ENCODE measurements around the gene ACSF3.

The ACSF3 gene

DNA sequence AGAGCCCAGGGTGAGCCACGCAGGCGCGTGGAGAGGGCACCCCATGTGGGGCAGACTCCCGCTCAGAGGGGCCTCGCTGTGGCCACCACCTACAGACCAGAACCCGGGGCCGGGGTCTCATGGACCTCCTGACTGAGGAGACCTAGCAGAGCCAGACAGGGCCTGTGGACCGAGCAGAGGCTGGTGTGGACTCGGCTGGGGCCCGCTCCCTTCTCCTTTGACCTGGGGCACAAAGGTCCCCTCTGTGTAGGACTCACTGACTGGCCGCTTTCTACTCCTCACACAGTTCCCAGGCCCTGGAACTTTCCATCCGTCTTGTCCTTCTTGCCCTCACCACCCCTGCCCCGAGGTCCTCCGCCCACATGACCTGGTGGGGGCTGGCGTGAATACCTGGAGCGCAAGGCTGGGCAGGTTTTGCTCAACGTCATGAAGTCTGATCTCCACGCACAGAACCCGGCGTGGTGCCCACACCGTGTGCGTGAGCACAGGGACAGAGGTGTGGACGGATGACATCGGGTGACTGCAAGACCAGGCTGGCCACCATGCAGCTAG is 44.7 kb upstream of the ACSF3 start:
- TF ChIP-seq, protein P1, sequence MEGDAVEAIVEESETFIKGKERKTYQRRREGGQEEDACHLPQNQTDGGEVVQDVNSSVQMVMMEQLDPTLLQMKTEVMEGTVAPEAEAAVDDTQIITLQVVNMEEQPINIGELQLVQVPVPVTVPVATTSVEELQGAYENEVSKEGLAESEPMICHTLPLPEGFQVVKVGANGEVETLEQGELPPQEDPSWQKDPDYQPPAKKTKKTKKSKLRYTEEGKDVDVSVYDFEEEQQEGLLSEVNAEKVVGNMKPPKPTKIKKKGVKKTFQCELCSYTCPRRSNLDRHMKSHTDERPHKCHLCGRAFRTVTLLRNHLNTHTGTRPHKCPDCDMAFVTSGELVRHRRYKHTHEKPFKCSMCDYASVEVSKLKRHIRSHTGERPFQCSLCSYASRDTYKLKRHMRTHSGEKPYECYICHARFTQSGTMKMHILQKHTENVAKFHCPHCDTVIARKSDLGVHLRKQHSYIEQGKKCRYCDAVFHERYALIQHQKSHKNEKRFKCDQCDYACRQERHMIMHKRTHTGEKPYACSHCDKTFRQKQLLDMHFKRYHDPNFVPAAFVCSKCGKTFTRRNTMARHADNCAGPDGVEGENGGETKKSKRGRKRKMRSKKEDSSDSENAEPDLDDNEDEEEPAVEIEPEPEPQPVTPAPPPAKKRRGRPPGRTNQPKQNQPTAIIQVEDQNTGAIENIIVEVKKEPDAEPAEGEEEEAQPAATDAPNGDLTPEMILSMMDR (IDR thresholded peaks at IDR 0.05), result no peak

DNA sequence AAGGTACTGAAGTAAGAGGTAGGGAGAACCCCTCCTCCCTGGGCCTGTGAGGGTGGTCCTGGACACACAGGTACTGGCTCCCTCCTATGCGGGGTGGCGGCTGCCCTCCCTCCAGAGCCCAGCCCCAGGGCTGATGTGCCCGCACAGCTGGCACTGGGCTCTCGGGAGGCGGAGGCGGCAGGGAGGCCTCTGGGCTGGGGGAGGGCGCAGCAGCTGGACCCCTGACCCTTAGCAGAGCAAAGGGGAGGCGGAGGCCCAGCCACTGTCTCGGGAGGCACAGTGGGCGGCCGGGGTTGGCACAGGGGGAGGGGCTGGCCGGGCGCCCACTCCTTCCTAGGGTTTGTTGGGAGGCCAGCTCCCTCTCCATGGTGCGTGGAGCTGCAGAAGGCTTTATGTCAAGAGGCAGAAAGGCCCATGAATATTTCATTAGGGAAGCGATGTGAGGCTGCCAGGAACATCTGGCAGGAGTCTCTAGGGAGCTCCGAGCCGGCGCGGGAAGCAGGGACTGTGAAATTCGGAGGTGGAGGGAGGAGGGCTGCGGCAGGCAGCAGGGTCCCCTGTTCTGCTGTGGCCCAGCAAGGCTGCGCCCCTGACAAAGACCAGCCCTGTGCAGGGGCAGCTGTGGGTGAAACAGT is 44.1 kb upstream of the ACSF3 start:
- TF ChIP-seq, protein P1 (IDR thresholded peaks at IDR 0.05), result no peak

DNA sequence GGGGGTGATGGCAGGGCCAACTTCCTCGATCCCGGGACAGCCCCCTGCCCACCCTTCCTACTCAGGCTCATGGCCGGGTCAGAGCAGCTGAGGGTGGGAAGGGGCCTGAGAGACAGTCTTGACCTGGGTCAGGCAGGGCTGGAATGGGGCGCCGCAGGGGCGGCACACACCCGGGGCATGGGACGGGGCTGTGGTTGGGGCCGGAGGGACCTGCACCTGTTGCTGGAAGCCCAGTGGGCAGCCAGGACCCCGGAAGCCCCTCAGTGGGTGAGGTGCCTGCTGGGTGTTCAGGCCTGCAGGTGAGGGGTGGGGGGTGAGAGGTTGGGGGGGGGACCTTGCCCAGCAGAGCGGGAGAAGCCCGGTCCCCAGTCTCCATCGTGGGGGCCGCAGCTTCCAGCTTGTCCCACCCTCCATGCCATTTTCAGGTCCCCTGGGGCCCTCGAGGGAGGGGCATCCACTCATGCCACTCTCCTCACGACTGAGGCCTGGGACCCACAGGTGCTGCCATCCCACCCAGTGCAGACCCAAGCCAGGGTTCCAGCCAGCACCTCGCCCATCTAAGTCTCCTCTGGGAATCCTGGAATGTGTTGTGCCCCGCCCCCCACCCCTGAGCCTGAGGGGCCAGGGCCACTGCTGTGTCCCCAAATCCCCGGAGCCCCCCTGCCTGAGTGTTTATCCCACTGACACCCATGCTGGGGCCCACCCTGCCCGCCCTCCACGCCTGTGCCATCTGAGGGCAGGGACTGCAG is 43.4 kb upstream of the ACSF3 start:
- TF ChIP-seq, protein P1 (IDR thresholded peaks at IDR 0.05), result no peak

DNA sequence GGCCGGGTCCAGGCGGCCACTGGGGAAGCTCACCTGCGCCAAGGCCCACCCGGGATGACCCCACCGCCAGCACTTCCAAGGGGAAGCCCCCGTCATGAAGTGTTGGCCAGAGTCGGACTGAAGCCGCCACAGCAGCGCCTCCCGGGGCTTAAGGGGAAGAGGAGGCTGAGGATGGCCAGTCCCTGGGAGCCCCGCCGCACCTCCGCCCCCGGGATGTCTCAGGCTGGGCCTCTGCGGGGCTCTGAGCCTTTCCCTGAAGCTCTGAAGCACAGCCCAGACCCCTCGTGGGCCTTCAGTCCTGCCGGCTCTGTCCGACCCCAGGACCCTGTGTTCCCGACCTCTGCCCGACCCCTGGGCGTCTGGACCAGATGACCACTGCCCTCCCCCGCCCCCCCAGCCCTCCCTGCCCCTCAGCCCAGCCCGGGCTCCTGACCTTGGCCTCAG is 42.8 kb upstream of the ACSF3 start:
- TF ChIP-seq, protein P1 (IDR thresholded peaks at IDR 0.05), result no peak

DNA sequence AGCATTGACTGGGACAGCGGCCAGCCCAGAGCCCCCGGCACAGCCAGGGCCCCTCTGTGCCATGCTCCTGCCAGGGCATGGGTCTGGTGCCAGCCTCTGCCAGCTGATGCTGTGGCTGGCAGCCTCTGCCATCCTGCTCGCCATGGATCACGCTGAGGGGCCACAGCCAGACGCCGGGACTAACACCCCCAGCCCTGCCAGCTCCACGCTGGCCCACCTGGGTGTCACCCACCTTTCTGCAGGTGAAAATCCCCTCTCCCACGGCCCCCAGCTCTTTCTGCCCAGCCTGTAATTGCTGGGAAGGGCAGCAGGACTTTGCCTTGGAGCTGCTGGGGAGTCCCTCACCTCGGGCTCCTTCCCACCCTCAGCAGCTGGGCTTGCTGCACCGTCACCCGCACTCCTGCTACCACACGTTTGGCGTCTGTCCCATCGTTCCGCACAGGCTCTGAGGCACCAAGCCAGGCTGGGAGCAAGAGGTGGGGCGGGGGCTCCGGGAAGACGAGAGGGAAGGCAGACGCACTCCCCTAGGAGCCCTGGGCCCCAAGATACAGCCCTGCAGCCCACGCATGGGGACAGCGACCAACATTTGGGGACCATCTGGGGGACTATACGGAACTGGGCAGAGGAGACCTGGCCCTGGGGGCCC is 42.0 kb upstream of the ACSF3 start:
- TF ChIP-seq, protein P1 (IDR thresholded peaks at IDR 0.05), result no peak

DNA sequence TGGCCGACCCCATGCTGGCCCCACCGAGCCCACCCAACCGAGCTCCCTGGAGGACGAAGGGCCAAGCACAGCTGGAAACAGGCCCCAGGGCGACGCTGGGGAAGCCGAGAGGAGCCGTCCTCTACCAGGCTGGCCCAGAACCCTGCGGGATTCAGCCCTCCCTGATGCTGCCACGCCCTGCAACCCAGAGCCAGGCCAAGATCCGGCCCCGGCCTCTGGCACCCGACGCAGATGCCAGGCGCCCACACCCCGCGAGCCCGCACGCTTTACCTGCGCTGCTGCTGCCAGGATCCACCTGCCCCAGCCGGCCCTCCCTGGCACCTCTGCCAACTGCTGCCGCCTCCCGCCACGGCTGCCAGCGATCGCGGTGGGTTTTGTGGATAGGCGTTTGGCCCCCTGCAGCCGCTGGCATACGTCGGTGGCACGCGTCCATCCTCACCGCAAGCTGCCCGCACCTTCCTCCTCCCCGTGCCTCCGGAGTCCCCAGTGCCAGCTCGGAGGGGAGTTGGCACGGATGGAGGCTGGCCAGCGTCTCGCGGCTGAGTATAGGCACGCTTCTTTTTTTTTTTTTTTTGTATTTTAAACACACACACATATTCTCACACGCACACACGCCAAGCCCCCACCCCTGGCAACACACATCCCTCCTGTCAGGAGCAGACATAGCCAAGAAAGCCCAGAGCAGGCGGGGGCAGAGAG is 41.3 kb upstream of the ACSF3 start:
- TF ChIP-seq, protein P1 (IDR thresholded peaks at IDR 0.05), result no peak

All from LNCAP (cell line).